ENCODE results near the gene KDELR1. TPM values are rescaled to one million over a fixed set of nuclear protein-coding genes. Genes with fewer than 3 reads are reported as not detected.
A peak's percentile ranks its signal among the peaks of the same experiment; 100 is the strongest.

The KDELR1 gene
- total and polyA plus RNA-seq, 9 of the 15 experiments (the other 6 are each of a cell fraction or from before 2014, with no cell fraction given) = 6.1 to 165 (median 58.5) TPM

- no peak for TF ChIP-seq DMBX1 (CRISPR knock-in tag; IDR thresholded peaks at IDR 0.05; ENCODE audit: borderline replicate concordance)
- TF ChIP-seq HCFC1 (IDR thresholded peaks at IDR 0.05; ENCODE audit: low read depth, low read length) = peak; percentile 70
- TF ChIP-seq CBX1 (IDR thresholded peaks at IDR 0.05; ENCODE audit: low read depth) = no peak
- TF ChIP-seq ZBTB11 (CRISPR knock-in tag; IDR thresholded peaks at IDR 0.05) = peak in 1 of 3 experiments; percentile 47; a peak in 1 of 6 replicates
- TF ChIP-seq SREBF2 (CRISPR knock-in tag; IDR thresholded peaks at IDR 0.05) = no peak
- TF ChIP-seq, protein P1, sequence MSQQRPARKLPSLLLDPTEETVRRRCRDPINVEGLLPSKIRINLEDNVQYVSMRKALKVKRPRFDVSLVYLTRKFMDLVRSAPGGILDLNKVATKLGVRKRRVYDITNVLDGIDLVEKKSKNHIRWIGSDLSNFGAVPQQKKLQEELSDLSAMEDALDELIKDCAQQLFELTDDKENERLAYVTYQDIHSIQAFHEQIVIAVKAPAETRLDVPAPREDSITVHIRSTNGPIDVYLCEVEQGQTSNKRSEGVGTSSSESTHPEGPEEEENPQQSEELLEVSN (IDR thresholded peaks at IDR 0.05; ENCODE audit: borderline replicate concordance in 1 of 2, extremely low read depth in 1 of 2, insufficient read depth in 1 of 2, insufficient read length in 1 of 2, low read depth in 1 of 2, low read length in 1 of 2, poor library complexity in 1 of 2, severe bottlenecking in 1 of 2) = peak; percentile 96 to 98
- TF ChIP-seq MAZ (CRISPR knock-in tag; conservative IDR thresholded peaks at IDR 0.05 in 1 of 2, IDR thresholded peaks at IDR 0.05 in 1 of 2) = peak; percentile 67 to 86; a peak in 3 of 4 replicates
- 0 out of 2 replicates have a peak, but pooled peaks have one; percentile 55 for TF ChIP-seq PHF21A (IDR thresholded peaks at IDR 0.05; ENCODE audit: borderline replicate concordance, low read depth)
- peak; percentile 100 for TF ChIP-seq ZBTB2 (IDR thresholded peaks at IDR 0.05)
- TF ChIP-seq BHLHE40 (IDR thresholded peaks at IDR 0.05; ENCODE audit: low read length) = peak; percentile 95
- peak; percentile 78; the same call in 1 of the 2 replicates for TF ChIP-seq ELF1 (tag; IDR thresholded peaks at IDR 0.05)
- no peak for TF ChIP-seq PTBP1 (IDR thresholded peaks at IDR 0.05; ENCODE audit: low read depth, low read length)
- TF ChIP-seq FOXK2 (conservative IDR thresholded peaks at IDR 0.05 in 1 of 2, IDR thresholded peaks at IDR 0.05 in 1 of 2; ENCODE audit: low read depth in 2 of 2) = peak; percentile 79 to 86
- peak; percentile 9 for TF ChIP-seq RBBP5 (IDR thresholded peaks at IDR 0.05; ENCODE audit: borderline replicate concordance, insufficient read depth, low read length, poor library complexity, severe bottlenecking)
- 0 out of 2 replicates have a peak, but pooled peaks have one; percentile 41 for TF ChIP-seq MTA1 (IDR thresholded peaks at IDR 0.05; ENCODE audit: borderline replicate concordance)
- TF ChIP-seq RAD21 (CRISPR knock-in tag; conservative IDR thresholded peaks at IDR 0.05 in 1 of 2, IDR thresholded peaks at IDR 0.05 in 1 of 2) = no peak
- peak; percentile 4; the same call in 1 of the 2 replicates for TF ChIP-seq ZNF511 (CRISPR knock-in tag; IDR thresholded peaks at IDR 0.05)
These were observed 27.3 kb downstream of the KDELR1 start, which contains the start of the genes SYNGR4 and TMEM143 (continued) for GRCh38 chr19:48363810-48364597.

All from K562 (cell line).